ENCODE measurements around the gene CAPN3.

Gene CAPN3

GRCh38 chr15:42427429-42428223 lies 68.3 kb downstream of the CAPN3 start:
- no peak for DNase-seq
- in situ Hi-C loops (cut with MboI; ENCODE audit: low pct_unique_long_range_greater_than_20kb, low sequenced_read_pairs): no loop called here

DNA sequence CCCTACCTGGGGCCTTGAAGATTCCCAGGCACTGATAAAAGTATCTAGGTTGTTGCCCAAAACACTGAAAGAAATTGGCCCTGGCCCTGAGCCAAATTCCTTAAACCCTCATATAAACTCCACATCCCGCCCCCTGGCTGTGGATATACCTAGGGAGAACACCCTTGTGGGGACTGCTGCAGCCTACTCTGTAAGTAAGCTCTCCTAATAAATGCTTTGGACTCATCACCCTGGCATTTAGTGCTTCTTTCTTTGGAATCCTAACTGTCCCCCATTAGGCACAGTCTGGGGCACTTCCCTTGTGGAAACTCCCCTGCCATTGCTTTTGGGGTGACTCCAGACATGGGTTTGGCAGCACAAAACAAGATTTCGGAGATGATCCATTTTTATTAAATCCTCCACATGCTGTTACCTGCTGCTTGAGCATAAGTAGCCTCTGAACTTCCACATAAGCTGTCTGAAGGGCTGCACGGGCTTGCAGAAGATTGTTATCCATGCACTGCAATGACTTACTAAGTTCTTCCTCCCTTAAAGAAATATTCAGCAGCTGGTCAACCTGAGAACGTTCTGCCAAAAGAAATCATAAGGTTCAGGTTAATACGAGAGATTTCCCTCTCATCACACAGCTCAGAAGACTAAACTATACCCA lies 85.2 kb downstream of the CAPN3 start:
- DNase-seq: no peak
- in situ Hi-C loops (cut with MboI; ENCODE audit: low pct_unique_long_range_greater_than_20kb, low sequenced_read_pairs): no loop called here

DNA sequence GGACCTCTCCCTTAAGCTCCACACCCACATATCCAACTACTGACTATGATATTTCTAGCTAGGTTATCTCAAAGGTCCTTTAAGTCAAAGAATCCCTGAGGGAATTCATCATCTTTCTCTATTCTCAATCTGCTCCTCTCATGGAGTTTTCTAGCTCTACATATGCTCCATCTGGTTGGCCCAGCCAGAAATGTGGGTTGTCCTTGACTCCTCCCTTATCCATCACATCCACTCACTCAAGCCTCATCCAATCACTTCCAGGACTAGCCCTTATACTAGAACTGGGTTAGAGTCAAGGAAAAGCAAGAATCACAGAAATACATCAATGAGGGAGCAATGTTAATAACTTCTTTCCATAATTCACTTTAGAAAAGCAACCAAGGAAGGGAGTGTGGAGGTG lies 86.2 kb downstream of the CAPN3 start:
- in situ Hi-C loops (cut with MboI; ENCODE audit: low pct_unique_long_range_greater_than_20kb, low sequenced_read_pairs): no loop called here
- no peak for DNase-seq

- DNase-seq: no peak
- in situ Hi-C loops (cut with MboI; ENCODE audit: low pct_unique_long_range_greater_than_20kb, low sequenced_read_pairs): no loop called here
Measured at GRCh38 chr15:42447599-42447998, 88.3 kb downstream of the CAPN3 start.

- in situ Hi-C loops (cut with MboI; ENCODE audit: low pct_unique_long_range_greater_than_20kb, low sequenced_read_pairs): no loop called here
Measured at GRCh38 chr15:42448281-42448680, 89.0 kb downstream of the CAPN3 start.

GRCh38 chr15:42449770-42450424 lies 90.6 kb downstream of the CAPN3 start:
- no peak for DNase-seq
- in situ Hi-C loops (cut with MboI; ENCODE audit: low pct_unique_long_range_greater_than_20kb, low sequenced_read_pairs): no loop called here

More at GRCh38 chr15:42448281-42448680, 89.0 kb downstream of the CAPN3 start:
- DNase-seq: no peak

DNA sequence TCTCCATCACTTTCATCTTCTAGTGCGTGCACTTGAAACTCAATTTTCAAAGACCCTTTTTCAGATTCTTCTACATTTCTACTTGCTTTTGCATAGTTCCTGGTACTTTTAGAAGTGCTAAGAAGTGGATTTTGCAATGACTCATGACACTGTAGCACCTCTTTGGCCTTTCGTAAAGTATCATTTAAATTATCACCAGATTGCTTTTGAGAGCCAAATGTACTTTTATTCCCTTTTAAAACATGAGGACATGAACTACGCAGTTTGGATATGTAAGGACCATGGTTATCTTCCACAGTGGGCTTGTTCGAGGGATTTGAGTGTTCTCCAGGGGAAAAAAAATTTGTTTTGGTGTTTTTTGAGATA lies 91.1 kb downstream of the CAPN3 start:
- in situ Hi-C loops (cut with MboI; ENCODE audit: low pct_unique_long_range_greater_than_20kb, low sequenced_read_pairs): no loop called here
- no peak for DNase-seq

DNA sequence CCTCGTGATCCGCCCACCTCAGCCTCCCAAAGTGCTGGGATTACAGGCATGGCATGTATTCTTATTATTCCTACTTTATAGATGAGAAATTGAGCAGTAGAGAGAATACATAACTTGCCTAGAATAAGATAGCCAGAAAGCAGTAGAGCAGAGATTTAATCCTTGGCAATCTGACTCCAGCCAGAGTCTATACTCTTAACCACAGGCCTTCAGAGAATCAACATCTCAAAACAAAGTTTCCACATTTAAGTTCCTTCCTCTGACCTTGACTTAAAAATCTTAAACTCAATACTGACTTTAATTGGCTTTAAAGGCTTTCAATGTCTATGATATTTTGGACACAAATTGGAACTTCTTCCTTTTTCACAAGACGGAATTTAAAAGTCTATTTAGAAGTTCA lies 94.5 kb downstream of the CAPN3 start:
- in situ Hi-C loops (cut with MboI; ENCODE audit: low pct_unique_long_range_greater_than_20kb, low sequenced_read_pairs): no loop called here
- no peak for DNase-seq

DNA sequence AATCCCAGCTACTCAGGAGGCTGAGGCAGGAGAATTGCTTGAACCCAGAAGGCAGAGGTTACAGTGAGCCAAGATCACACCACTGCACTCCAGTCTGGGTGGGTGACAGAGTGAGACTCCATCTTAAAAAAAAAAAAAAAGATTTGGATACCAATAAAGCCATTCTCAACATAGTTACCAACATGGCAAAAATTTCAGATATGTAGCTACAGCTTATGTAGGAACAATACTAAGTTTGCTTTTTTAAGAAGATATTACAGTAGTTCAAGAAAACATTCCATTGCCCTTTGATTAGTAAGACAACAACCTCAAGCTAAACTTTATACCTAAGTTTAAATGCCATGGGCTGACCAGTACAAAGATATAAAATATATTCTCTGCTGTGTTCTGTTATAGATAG lies 97.2 kb downstream of the CAPN3 start:
- in situ Hi-C loops (cut with MboI; ENCODE audit: low pct_unique_long_range_greater_than_20kb, low sequenced_read_pairs): no loop called here
- DNase-seq: no peak

DNA sequence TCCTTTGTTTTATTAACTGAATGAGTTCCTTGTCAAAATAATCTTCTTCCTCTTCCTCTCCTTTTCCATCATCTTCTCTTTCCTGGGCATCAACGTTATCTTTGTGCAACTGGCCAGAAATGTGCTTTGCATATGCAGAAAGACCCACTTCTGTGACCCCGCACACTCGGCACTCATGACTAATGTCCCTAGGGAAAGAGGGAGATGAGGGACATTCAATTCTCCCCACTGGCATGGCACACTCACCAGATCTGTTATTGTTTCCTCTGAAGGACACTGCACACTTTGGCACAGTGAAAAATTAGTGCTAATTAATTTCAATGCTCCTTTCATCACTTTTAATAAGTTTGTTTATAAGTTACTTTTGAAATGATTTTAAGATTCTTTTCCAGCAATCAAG lies 97.7 kb downstream of the CAPN3 start:
- DNase-seq: no peak
- in situ Hi-C loops (cut with MboI; ENCODE audit: low pct_unique_long_range_greater_than_20kb, low sequenced_read_pairs): no loop called here

DNA sequence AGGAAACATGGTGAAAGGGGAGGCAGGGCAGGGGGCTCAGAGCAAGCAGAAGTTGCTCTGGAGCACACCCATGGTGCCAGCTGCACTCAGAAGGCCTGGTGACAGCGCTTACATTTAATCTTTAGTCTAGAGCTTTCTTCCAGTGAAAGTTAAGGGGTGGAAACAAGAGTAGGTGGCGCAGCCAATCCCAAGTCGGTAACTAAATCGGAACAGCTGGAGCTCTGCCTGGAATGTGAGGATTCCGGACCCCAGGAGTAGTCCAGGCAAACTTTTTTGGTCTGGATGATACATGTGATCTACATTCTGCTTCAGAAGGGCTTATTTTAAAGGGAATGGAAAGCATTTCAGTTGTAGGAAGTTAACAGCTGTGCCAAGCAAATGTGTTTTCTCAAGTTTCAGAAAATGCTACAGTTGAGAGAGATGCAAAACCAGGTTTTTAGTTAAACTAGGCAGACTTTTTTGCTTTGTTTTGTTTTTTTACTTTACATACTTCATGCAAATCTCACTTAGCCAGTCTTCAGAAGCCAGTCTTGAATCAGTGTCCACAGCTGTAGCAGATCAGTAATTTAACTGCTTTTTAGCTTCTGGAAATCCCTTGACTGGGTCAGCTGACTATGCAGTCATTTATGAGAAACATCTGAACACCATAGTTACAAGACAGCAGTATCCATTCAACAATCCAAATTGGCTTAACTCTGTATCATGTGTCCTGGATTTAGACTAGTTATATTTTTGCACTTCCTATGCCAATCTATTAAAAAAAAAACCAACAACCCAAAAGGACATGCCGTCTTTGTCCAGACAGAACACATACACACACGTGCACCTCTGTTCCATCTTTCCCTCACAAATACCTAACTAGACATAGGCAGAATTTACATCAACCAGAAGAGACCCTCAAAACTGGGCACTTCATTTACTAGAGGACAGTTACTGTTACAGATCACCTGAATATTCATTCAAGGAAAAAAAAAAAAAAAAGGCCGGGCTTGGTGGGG lies 98.4 kb downstream of the CAPN3 start:
- in situ Hi-C loops (cut with MboI; ENCODE audit: low pct_unique_long_range_greater_than_20kb, low sequenced_read_pairs): no loop called here
- DNase-seq: no peak

GRCh38 chr15:42461261-42461660 lies 102.0 kb downstream of the CAPN3 start:
- in situ Hi-C loops (cut with MboI; ENCODE audit: low pct_unique_long_range_greater_than_20kb, low sequenced_read_pairs): no loop called here
- DNase-seq: no peak

All from KBM-7 (cell line).